SK-N-MC (cell line): ENCODE data around the gene MAP3K8.

Experiments used
- EZH2 ChIP-seq: fragments of 200-600 bp; sonication (generic); IDR thresholded peaks from one replicate; pipeline ENCODE4 v1.6.1; 2017; ENCODE audit warnings: antibody characterized with exemption
- FOXP2 ChIP-seq: optimal IDR thresholded peaks from 2 replicates; pipeline ENCODE3; 2011; ENCODE audit warnings: mild to moderate bottlenecking, moderate library complexity; ENCODE audit not compliant: insufficient read depth; ENCODE audit errors: extremely low read length, control extremely low read depth
- POLR2AphosphoS5 ChIP-seq: IDR thresholded peaks from 2 replicates; pipeline ENCODE4 v1.6.1; 2012; ENCODE audit warnings: mild to moderate bottlenecking, low read depth, low read length, borderline replicate concordance

DNA sequence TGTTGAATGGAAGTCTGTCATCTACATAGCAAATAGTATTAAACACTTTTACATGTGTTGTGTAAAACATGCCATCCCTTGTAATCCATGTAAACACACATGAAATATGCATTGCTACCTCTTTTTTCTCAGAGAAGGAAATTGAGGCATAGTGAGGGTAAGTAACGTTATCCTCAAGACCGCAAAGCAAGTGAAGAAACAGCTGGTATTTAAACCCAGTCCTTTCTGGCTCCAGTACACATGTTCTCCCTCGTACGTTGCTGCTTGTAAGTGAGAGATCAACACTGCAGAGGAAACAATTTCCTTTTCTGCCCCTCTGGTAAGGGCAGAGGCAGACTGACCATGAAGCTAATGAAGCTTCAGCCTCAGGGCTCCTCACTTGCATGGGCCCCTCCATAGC lies 28.5 kb downstream of the MAP3K8 start:
- TF ChIP-seq POLR2AphosphoS5 (no peak), EZH2 (no peak), FOXP2 (no peak)
